ENCODE results near the gene IFIT2. TPM values are rescaled to one million over a fixed set of nuclear protein-coding genes. Genes with fewer than 3 reads are reported as not detected.

The IFIT2 gene
- 3.0 and 3.1 TPM in 2 replicates for total RNA-seq

DNA sequence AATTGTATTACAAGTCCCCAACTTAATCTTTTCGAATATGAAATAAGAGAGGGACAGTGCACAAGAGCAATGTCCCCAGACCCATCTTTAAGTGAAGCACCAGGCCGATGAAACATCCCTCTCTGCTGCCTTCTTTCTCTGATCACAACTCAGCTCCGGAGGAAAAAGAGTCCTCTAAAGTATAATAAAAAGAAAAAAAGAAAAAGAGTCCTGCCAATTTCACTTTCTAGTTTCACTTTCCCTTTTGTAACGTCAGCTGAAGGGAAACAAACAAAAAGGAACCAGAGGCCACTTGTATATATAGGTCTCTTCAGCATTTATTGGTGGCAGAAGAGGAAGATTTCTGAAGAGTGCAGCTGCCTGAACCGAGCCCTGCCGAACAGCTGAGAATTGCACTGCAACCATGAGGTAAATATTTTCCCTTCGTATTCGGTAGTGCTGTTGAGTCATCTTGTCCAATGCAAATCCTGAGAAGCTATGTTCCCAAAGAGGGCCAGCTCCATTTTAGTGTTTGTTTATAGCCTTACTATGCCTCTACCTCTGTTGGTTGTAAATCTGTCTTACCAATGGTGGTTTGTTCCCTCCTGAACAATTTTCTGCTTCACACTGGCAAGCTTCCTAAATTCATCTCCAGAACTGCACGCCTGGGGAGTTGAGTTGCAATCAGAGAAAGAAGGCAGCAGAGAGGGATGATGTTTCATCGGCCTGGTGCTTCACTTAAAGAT is at the start of gene IFIT2:
IFIT2 (plus strand) TSS at position 326 of the 725 bp plus-strand sequence; CDS start at position 404, 78 bp downstream.

GRCh38 chr10:89327803-89328441 is 26.1 kb downstream of the IFIT2 start, which contains the start of gene IFIT3:
TSS of gene IFIT3 (plus strand) at chr10:89327997. CDS start at chr10:89328074, 77 bp downstream.

Other genes starting within 250 kb of the IFIT2 start
- 0.55 and 0.57 TPM in 2 replicates for gene CH25H, start 94.7 kb upstream of the IFIT2 start, total RNA-seq
- 45.8 and 64.1 TPM in 2 replicates for gene LIPA, start 50.3 kb upstream of the IFIT2 start, total RNA-seq
- 10.4 and 10.7 TPM in 2 replicates for gene IFIT3, start 26.0 kb downstream of the IFIT2 start, total RNA-seq
- not detected in 2 replicates for gene IFIT1B, start 76.0 kb downstream of the IFIT2 start, total RNA-seq
- 9.9 and 13.7 TPM in 2 replicates for gene IFIT1, start 90.6 kb downstream of the IFIT2 start, total RNA-seq
- gene IFIT5, start 112.5 kb downstream of the IFIT2 start, total RNA-seq, result 18.5 and 20.2 TPM in 2 replicates
- not detected in 2 replicates for gene SLC16A12, start 233.5 kb downstream of the IFIT2 start, total RNA-seq

All from smooth muscle cell of bladder (primary cell).